ENCODE data around the gene PLXND1. TPM values are rescaled to one million over a fixed set of nuclear protein-coding genes. Genes with fewer than 3 reads are reported as not detected.

The PLXND1 gene
- total RNA-seq, 1 donor from 2014 or later, result 265 TPM

DNA sequence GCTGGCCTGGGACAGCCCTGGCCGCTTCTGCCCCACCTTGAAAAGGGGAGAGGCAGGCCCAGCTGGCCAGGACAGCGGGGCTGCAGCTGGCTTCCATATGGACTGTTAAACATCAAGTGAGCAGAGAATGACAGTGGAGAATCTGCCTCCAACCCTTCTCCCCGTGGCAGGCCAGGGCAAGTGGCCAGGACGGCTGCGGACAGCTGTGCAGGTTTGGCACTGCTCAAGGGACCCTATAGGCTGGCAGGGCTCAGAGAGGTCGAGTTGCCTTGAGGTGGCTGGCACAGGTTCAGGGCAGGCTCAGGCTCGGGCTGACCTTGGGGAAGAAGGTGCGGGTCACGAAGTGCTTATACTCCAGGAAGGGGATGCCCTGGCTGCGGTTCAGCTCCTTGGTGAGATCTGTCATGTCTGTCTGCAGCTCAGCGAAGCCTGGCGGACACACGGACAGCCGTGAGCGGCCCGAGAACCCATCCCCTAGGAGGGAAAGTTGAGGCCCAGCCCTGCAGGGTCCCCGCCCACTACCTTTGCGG lies 39.2 kb downstream of the PLXND1 start:
- DNase-seq (ENCODE audit: low spot score), result no peak

DNA sequence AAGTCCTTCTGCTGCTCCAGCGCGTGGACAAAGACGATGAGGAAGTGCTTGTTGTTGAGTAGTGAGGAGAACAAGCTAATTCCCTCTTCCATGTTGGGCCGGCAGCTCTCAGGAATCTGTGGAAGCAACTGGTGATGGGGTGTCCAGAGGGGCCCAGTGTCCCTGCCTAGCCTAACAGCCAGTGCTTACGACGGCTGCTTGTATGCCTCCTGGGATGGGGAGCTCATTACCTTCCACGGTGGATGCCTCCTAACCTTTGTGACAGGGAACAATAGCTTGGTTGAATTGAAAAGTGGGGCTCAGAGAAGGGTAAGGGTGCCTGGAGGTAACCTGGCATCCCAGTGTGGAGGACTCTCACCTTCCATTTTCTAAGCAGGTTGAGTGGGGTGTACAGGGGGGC lies 40.6 kb downstream of the PLXND1 start:
- no peak for DNase-seq (ENCODE audit: low spot score)

- DNase-seq (ENCODE audit: low spot score), result no peak
Measured at GRCh38 chr3:129564981-129565644, 41.4 kb downstream of the PLXND1 start.

DNA sequence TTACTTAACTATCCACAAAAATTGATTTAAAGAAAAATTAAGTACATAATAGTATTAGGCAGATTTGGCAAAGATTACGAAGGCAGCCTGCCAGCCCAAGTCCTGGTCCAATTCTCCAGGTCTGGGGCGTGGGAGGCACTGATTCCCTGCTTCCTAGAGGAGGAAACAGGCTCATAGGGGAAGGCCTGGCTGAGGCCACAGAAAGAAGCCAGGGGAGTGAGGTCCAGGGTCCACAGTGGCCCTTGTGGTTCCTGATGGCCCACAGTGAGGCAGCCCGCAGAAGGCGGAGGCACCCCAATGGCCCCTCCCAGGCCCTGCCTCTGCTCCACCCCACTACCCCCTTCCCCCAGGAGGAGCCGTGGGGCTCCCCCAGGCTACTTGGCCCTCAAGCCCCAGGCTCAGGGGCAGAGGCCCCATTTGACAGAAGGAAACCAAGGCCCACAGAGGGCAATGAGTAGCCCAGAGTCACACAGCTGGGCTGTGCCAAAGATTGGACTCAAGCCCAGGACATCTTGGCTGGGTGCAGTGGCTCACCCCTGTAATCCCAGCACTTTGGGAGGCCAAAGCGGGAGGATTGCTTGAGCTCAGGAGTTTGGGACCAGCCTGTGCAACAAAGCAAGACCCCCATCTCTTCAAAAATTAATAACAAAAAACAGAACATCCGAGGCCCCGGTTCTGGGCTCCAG lies 42.5 kb downstream of the PLXND1 start:
- no peak for DNase-seq (ENCODE audit: low spot score)

DNA sequence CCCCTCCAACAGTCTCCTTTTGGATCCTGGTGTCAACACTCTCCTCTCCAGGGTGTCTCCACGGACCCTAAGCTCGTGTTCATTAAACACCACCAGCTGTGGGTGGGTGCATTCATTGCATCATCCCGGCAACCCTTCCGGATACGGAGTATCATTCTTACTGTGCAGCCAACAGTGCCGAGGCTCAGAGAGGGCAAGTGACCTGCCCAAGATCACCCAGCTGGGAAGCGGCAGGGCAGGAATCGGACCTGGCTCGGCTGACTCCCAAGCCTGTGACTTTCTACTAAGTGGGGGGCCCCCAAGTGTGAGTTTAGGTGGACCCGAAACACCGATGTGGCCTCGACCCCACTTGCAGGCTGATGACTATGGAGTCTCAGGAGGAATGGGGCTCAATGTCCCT lies 43.1 kb downstream of the PLXND1 start:
- no peak for DNase-seq (ENCODE audit: low spot score)

GRCh38 chr3:129562803-129563202 lies 43.7 kb downstream of the PLXND1 start:
- DNase-seq (ENCODE audit: low spot score), result no peak

- DNase-seq (ENCODE audit: low spot score), result no peak
Measured at GRCh38 chr3:129561619-129562248, 44.7 kb downstream of the PLXND1 start.

- peak; percentile 92 for DNase-seq (ENCODE audit: low spot score)
Measured at GRCh38 chr3:129560911-129561594, 45.4 kb downstream of the PLXND1 start.

- DNase-seq (ENCODE audit: low spot score), result no peak
Measured at GRCh38 chr3:129560269-129560787, 46.1 kb downstream of the PLXND1 start.

DNA sequence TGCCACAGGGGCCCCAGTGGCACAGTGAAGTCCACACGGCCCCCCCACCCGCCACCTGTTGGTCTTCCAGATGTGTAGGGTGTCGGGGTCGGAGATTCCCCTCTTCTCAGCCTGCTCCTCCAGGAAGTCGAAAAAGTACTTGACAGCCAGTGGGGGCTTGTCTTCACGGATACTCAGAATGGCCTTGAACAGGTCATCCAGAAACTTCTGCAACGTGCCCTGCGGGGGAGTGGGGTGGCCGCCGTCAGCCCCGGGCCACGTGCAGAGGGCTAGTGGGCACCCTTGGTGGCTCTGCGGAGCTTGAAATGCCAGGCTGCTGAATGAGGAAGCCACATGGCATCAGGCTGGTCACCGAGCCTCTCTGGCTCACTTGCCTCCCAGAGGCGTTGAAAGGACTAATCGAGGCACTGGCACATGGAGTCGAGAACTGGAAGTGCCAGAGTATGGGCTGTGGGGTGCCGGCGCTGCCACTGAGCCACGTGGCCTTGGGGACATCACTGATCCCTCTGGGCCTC lies 46.9 kb downstream of the PLXND1 start:
- DNase-seq (ENCODE audit: low spot score), result no peak

GRCh38 chr3:129558772-129559564 lies 47.5 kb downstream of the PLXND1 start:
- no peak for DNase-seq (ENCODE audit: low spot score)

DNA sequence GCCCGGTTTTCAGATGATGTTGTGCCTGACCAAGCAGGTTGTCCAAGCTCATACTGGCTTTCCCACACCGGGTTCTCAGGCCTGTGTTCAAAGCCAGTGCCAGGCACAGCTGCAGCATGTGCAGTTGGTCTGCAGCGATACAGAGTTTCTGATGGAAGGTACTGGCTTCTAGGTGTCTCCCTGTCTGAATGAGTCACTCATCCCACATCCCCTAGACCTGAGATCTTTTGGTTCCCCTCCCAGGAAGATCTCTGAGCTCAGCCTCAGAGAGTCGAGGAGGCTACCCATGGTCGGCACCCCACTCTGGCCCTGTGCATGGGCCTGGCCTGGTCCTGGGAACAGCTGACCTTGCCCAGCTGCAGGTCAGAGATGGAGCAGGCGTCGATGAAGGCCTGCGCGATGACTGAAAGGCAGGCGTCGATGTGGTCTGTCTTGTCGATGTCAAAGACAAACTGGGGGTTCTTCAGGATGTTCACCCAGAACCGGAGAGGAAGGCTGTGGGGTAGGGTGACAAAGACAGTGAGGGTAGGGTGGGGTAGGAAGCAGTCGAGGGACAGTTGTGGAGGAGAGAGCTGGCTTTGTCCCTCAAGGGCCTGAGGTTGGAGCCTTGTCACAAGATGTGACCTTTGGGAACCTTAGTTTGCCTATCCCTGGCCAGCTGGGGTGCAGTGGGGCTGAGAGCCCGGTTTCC lies 48.2 kb downstream of the PLXND1 start:
- no peak for DNase-seq (ENCODE audit: low spot score)

- no peak for DNase-seq (ENCODE audit: low spot score)
Measured at GRCh38 chr3:129557548-129557894, 49.0 kb downstream of the PLXND1 start.

GRCh38 chr3:129556890-129557547 lies 49.5 kb downstream of the PLXND1 start:
- no peak for DNase-seq (ENCODE audit: low spot score)

DNA sequence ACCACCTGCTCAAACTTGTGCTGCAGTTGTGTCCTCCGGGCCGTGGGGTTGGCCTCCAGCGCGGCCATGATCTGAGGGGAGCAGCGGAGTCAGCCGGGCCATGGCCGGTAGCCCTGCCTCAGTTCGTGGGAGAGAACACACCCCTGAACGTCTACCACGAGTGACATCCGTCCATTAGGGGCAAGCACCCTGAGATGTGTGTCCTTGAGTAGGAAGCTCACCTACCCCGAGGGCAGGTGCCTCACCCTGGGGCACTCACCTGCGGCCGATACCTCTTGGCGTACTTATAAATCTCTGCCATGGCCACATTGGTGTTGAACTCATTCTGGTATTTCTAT lies 50.1 kb downstream of the PLXND1 start:
- no peak for DNase-seq (ENCODE audit: low spot score)

- no peak for DNase-seq (ENCODE audit: low spot score)
Measured at GRCh38 chr3:129555616-129556357, 50.7 kb downstream of the PLXND1 start.

DNA sequence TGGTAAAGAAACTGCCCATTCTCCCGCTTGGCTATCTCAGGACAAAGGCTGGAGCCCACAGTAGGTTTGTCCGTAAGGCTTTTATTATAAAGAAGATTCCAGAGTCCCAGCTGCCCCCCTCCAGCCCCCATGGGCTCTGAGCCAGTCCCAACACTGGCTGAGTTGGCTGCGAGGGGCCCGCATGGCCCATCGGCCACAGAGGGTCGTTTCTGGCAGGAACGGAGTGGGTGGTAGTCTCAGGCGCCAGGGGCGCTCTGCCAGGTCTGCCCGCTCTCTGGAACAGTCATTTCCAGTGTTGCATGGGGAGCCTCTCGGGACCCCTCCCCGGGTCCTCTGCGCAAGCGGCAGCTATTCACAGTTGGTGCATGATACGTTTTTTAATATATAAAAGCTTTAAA lies 51.3 kb downstream of the PLXND1 start:
- DNase-seq (ENCODE audit: low spot score), result no peak

GRCh38 chr3:129554356-129555152 lies 51.9 kb downstream of the PLXND1 start:
- DNase-seq (ENCODE audit: low spot score), result no peak

Measured in mesenteric fat pad (tissue), 1 donor.